ENCODE measurements around the gene CXCL1.
"Not testable (repeated sequence)": the region's sequence is repeated elsewhere in the genome, so short reads cannot be mapped to it uniquely, and the experiment has no call there.

Gene CXCL1

GRCh38 chr4:73875401-73875800, 6.2 kb downstream of the CXCL1 start:
- Histone ChIP-seq H3K36me3 (ENCODE audit: insufficient read depth, low read length) (no peaks in the 10 kb centered on the region; the same call in 1 of the 2 replicates), H3K9ac (ENCODE audit: low read depth, low read length) (no peak overlapping the region), H3K9me3 (ENCODE audit: control insufficient read depth, insufficient read depth, low read length) (no peaks in the 10 kb centered on the region), H3K4me1 (ENCODE audit: insufficient read depth, low read length) (no peaks in the 10 kb centered on the region)

GRCh38 chr4:73883306-73883705, 14.1 kb downstream of the CXCL1 start:
- Histone ChIP-seq H3K36me3 (ENCODE audit: insufficient read depth, low read length) (no peaks in the 10 kb centered on the region), H3K4me1 (ENCODE audit: insufficient read depth, low read length) (no peaks in the 10 kb centered on the region), H3K9me3 (ENCODE audit: control insufficient read depth, insufficient read depth, low read length) (no peaks in the 10 kb centered on the region), H3K9ac (ENCODE audit: low read depth, low read length) (no peak overlapping the region)

- Histone ChIP-seq H3K36me3 (ENCODE audit: insufficient read depth, low read length) (no peaks in the 10 kb centered on the region), H3K9ac (ENCODE audit: low read depth, low read length) (no peak overlapping the region), H3K4me1 (ENCODE audit: insufficient read depth, low read length) (no peaks in the 10 kb centered on the region), H3K9me3 (ENCODE audit: control insufficient read depth, insufficient read depth, low read length) (no peaks in the 10 kb centered on the region)
Measured at GRCh38 chr4:73885574-73886267, 16.5 kb downstream of the CXCL1 start.

- no peaks in the 10 kb centered on the region for H3K9me3 ChIP-seq (ENCODE audit: control insufficient read depth, insufficient read depth, low read length)
- no peaks in the 10 kb centered on the region for H3K36me3 ChIP-seq (ENCODE audit: insufficient read depth, low read length)
- 0 out of 2 replicates have a peak, but pooled peaks cover 3% of the 10 kb centered on the region for H3K4me1 ChIP-seq (ENCODE audit: insufficient read depth, low read length)
- H3K9ac ChIP-seq (ENCODE audit: low read depth, low read length), result no peak overlapping the region
Measured at GRCh38 chr4:73891326-73891725, 22.1 kb downstream of the CXCL1 start.

- Histone ChIP-seq H3K9ac (ENCODE audit: low read depth, low read length) (no peak overlapping the region), H3K9me3 (ENCODE audit: control insufficient read depth, insufficient read depth, low read length) (no peaks in the 10 kb centered on the region), H3K36me3 (ENCODE audit: insufficient read depth, low read length) (no peaks in the 10 kb centered on the region), H3K4me1 (ENCODE audit: insufficient read depth, low read length) (0 out of 2 replicates have a peak, but pooled peaks cover 3% of the 10 kb centered on the region)
Measured at GRCh38 chr4:73891739-73892405, 22.7 kb downstream of the CXCL1 start.

GRCh38 chr4:73892966-73893365, 23.8 kb downstream of the CXCL1 start:
- Histone ChIP-seq H3K9ac (ENCODE audit: low read depth, low read length) (no peak overlapping the region), H3K4me1 (ENCODE audit: insufficient read depth, low read length) (0 out of 2 replicates have a peak, but pooled peaks cover 3% of the 10 kb centered on the region), H3K36me3 (ENCODE audit: insufficient read depth, low read length) (no peaks in the 10 kb centered on the region), H3K9me3 (ENCODE audit: control insufficient read depth, insufficient read depth, low read length) (no peaks in the 10 kb centered on the region)

- no peaks in the 10 kb centered on the region for H3K9me3 ChIP-seq (ENCODE audit: control insufficient read depth, insufficient read depth, low read length)
- H3K4me1 ChIP-seq (ENCODE audit: insufficient read depth, low read length), result 0 out of 2 replicates have a peak, but pooled peaks cover 3% of the 10 kb centered on the region
- no peak overlapping the region for H3K9ac ChIP-seq (ENCODE audit: low read depth, low read length)
- no peaks in the 10 kb centered on the region for H3K36me3 ChIP-seq (ENCODE audit: insufficient read depth, low read length)
Measured at GRCh38 chr4:73894001-73894400, 24.8 kb downstream of the CXCL1 start.

GRCh38 chr4:73895201-73896175, 26.3 kb downstream of the CXCL1 start:
- 0 out of 2 replicates have a peak, but pooled peaks cover 3% of the 10 kb centered on the region for H3K4me1 ChIP-seq (ENCODE audit: insufficient read depth, low read length)
- no peaks in the 10 kb centered on the region for H3K36me3 ChIP-seq (ENCODE audit: insufficient read depth, low read length)
- no peak overlapping the region for H3K9ac ChIP-seq (ENCODE audit: low read depth, low read length)
- H3K9me3 ChIP-seq (ENCODE audit: control insufficient read depth, insufficient read depth, low read length), result no peaks in the 10 kb centered on the region

- no peaks in the 10 kb centered on the region for H3K9me3 ChIP-seq (ENCODE audit: control insufficient read depth, insufficient read depth, low read length)
- no peak overlapping the region for H3K9ac ChIP-seq (ENCODE audit: low read depth, low read length)
- 0 out of 2 replicates have a peak, but pooled peaks cover 3% of the 10 kb centered on the region for H3K4me1 ChIP-seq (ENCODE audit: insufficient read depth, low read length)
- H3K36me3 ChIP-seq (ENCODE audit: insufficient read depth, low read length), result no peaks in the 10 kb centered on the region
Measured at GRCh38 chr4:73896416-73896815, 27.2 kb downstream of the CXCL1 start.

- no peaks in the 10 kb centered on the region for H3K9me3 ChIP-seq (ENCODE audit: control insufficient read depth, insufficient read depth, low read length)
- no peaks in the 10 kb centered on the region for H3K36me3 ChIP-seq (ENCODE audit: insufficient read depth, low read length)
- 0 out of 2 replicates have a peak, but pooled peaks cover 3% of the 10 kb centered on the region for H3K4me1 ChIP-seq (ENCODE audit: insufficient read depth, low read length)
- no peak overlapping the region for H3K9ac ChIP-seq (ENCODE audit: low read depth, low read length)
Measured at GRCh38 chr4:73897380-73898136, 28.4 kb downstream of the CXCL1 start.

GRCh38 chr4:73899338-73899737, 30.1 kb downstream of the CXCL1 start:
- H3K4me1 ChIP-seq (ENCODE audit: insufficient read depth, low read length); H3K9me3 ChIP-seq (ENCODE audit: control insufficient read depth, insufficient read depth, low read length); H3K36me3 ChIP-seq (ENCODE audit: insufficient read depth, low read length); H3K9ac ChIP-seq (ENCODE audit: low read depth, low read length): not testable (repeated sequence)

- H3K36me3 ChIP-seq (ENCODE audit: insufficient read depth, low read length), result no peaks in the 10 kb centered on the region
- H3K4me1 ChIP-seq (ENCODE audit: insufficient read depth, low read length), result no peaks in the 10 kb centered on the region
- H3K9me3 ChIP-seq (ENCODE audit: control insufficient read depth, insufficient read depth, low read length), result no peaks in the 10 kb centered on the region
- H3K9ac ChIP-seq (ENCODE audit: low read depth, low read length), result no peak overlapping the region
Measured at GRCh38 chr4:73901031-73901430, 31.8 kb downstream of the CXCL1 start.

- Histone ChIP-seq H3K4me1 (ENCODE audit: insufficient read depth, low read length) (no peaks in the 10 kb centered on the region), H3K9me3 (ENCODE audit: control insufficient read depth, insufficient read depth, low read length) (no peaks in the 10 kb centered on the region), H3K36me3 (ENCODE audit: insufficient read depth, low read length) (no peaks in the 10 kb centered on the region), H3K9ac (ENCODE audit: low read depth, low read length) (no peak overlapping the region)
Measured at GRCh38 chr4:73902038-73902637, 32.9 kb downstream of the CXCL1 start.
